Lung (tissue), 12 donors: ENCODE results near the gene CATSPER1. TPM values are rescaled to one million over a fixed set of nuclear protein-coding genes. Genes with fewer than 3 reads are reported as not detected.

Source experiments
- ATAC-seq: fragments of 200-7000 bp; cut with Tn5 transposase; one replicate; pipeline ENCODE4 v1.9.1; 2020; ENCODE audit warnings: moderate number of reproducible peaks; ENCODE audit not compliant: insufficient read depth, low FRiP score
- DNase-seq, 3 donors: peaks; one replicate each; pipeline ENCODE4 v3.0.0-alpha.2; 2013 to 2017
- H3K27ac ChIP-seq, 2 donors: one replicate each; pipeline ENCODE4 v1.5.1; 2013; ENCODE audit warnings: mild to moderate bottlenecking in 2 of 2, moderate library complexity in 2 of 2, control low read depth in 1 of 2, inconsistent platforms in 1 of 2, low read depth in 1 of 2, low read length in 1 of 2
- H3K27me3 ChIP-seq, 3 donors: one replicate each; pipeline ENCODE4 v1.5.1; 2013; ENCODE audit warnings: low read length in 2 of 3; ENCODE audit not compliant: control insufficient read depth in 3 of 3, insufficient read depth in 3 of 3
- H3K36me3 ChIP-seq, 4 donors: one replicate each; pipeline ENCODE4 v1.5.1; 2013; ENCODE audit warnings: low read length in 4 of 4, mild to moderate bottlenecking in 1 of 4, moderate library complexity in 1 of 4; ENCODE audit not compliant: control insufficient read depth in 4 of 4, insufficient read depth in 4 of 4
- H3K4me1 ChIP-seq, 5 donors: one replicate each; pipeline ENCODE4 v1.5.1; 2013; ENCODE audit warnings: low read length in 5 of 5, mild to moderate bottlenecking in 2 of 5, moderate library complexity in 1 of 5; ENCODE audit not compliant: control insufficient read depth in 5 of 5, insufficient read depth in 5 of 5
- H3K4me3 ChIP-seq: one replicate; pipeline ENCODE4 v1.5.1; 2013; ENCODE audit warnings: mild to moderate bottlenecking, control low read depth, moderate library complexity
- H3K9ac ChIP-seq, 2 donors: one replicate each; pipeline ENCODE4 v1.5.1; 2013; ENCODE audit warnings: low read length in 2 of 2, control low read depth in 1 of 2; ENCODE audit not compliant: insufficient read depth in 1 of 2
- H3K9me3 ChIP-seq, 4 donors: one replicate each; pipeline ENCODE4 v1.5.1; 2013; ENCODE audit warnings: low read length in 3 of 4, mild to moderate bottlenecking in 1 of 4, moderate library complexity in 1 of 4; ENCODE audit not compliant: control insufficient read depth in 4 of 4, insufficient read depth in 3 of 4
- CTCF ChIP-seq: IDR thresholded peaks from 2 replicates; pipeline ENCODE4 v1.5.1; 2012; ENCODE audit warnings: mild to moderate bottlenecking; ENCODE audit errors: control extremely low read depth, extremely low read depth
- WGBS, 2 donors: extraction: QIAGEN DNeasy Blood & Tissue Kit; methylation state at CpG; one replicate each; pipeline ENCODE4 v1.1.7; 2013; 5-methylcytosine and 5-hydroxymethylcytosine counted together
- polyA plus RNA-seq, 2 donors: library from polyadenylated mRNA; stranded (reverse); fragments of 200-250 nt; gene quantifications; one replicate each; pipeline ENCODE4 v1.2.1, GENCODE V29; 2013
- total RNA-seq, 2 donors: library from RNA; depleted of rRNA in 1 of 2; stranded (reverse); fragments of >200 nt in 1 of 2; gene quantifications; one replicate each; pipeline ENCODE4 v1.2.1, GENCODE V29; 2014 to 2021
- donor health status: control.
- donor health status: control.
- donor health status: Bipolar disorder and iron deficiency.
- donor health status: healthy.
- donor health status: DM: yes; HTN: yes; CAD: no.

The CATSPER1 gene
- total and polyA plus RNA-seq, 4 donors, result 2.9 to 3.3 (median 3.1) TPM; not detected in 1

DNA sequence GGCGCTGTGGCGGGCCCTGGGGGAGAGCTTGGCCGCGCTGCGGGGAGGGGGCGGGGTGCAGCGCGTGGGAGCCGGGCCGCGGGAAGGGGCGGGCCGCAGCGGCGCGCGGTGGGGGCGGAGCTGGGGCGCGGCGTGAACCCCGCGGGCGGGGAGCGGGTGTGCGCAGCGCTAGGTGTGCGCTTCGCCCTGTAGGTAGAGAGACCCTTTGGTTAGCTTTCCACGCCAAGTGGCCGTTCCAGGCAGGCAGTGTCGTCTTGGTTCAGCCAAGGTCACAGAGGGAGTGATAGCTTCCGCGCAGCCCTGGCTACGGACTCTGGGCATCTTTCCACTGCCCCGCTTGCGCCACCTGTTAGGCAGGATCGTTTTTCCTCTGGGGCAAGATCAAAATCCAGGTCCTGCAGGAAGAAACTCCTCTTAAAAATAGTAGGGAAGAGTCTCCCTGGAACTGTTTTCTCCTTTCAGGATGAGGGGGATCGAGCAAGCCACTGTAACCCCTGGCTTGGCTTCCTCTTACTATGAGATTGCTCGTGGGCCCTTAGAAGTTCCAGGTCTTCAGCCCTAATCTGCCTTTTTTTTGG, 23.5 kb downstream of the CATSPER1 start:
- Histone ChIP-seq H3K9me3 (no peaks in the 10 kb centered on the region), H3K4me1 (peaks cover 0 to 13% (median 5%) of the 10 kb centered on the region in 5 donors), H3K4me3 (peak overlapping the region; percentile 64), H3K27ac (peak overlapping the region; percentile 93 to 95), H3K9ac (peak overlapping the region in 1 of 2 donors; percentile 79), H3K36me3 (peaks cover 16 to 36% (median 35%) of the 10 kb centered on the region in 4 donors), H3K27me3 (no peaks in the 10 kb centered on the region)
- ATAC-seq (peak; percentile 86), DNase-seq (peak; percentile 42 to 67 (median 47))
- WGBS, 2 donors, result 0 to 1% methylated on average over 16 to 40 of the region's 40 CpGs
- TF ChIP-seq CTCF, result no peak

- H3K9me3 ChIP-seq, result no peaks in the 10 kb centered on the region
- DNase-seq, result peak; percentile 95 to 99 (median 98)
- H3K27me3 ChIP-seq, result no peaks in the 10 kb centered on the region
- peak within 1 kb of the TSS; percentile 49 to 79 for H3K9ac ChIP-seq
- H3K36me3 ChIP-seq, result peaks cover 21 to 43% (median 40%) of the 10 kb centered on the region in 4 donors
- WGBS, 2 donors, result 1% methylated on average over 53 to 55 of the region's 55 CpGs
- peak within 1 kb of the TSS; percentile 86 for H3K4me3 ChIP-seq
- TF ChIP-seq CTCF, result no peak
- peak; percentile 92 for ATAC-seq
- H3K4me1 ChIP-seq, result peaks cover 0 to 13% (median 5%) of the 10 kb centered on the region in 5 donors
- H3K27ac ChIP-seq, result peak within 1 kb of the TSS; percentile 93 to 95
Observed at GRCh38 chr11:66001942-66002647, 24.2 kb downstream of the CATSPER1 start, which contains the start of the genes BANF1 and EIF1AD. TSS of gene BANF1 (plus strand) at chr11:66002503. CDS start at chr11:66003251, 748 bp downstream. TSS of gene EIF1AD (minus strand) at chr11:66002157. CDS start at chr11:66000389, 1,768 bp downstream.

DNA sequence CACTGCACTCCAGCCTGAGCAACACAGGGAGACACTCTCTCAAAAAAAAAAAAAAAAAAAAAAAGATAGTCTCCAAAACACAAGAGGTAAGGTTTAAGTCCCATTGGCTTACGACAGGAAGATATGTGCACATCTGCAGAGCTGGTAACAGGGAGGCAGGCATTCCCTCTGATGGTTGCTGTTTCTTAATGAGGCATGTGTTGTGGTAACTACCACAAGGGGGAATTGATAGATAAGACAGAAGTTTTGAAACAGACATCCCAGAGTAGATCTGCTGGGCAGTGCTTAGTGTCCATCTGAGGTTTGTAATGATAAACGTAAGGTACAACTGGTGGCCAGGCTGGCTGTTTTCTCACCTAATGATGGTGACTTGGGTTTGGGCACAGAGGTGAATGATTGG, 29.0 kb downstream of the CATSPER1 start:
- DNase-seq (no peak), ATAC-seq (no peak)
- H3K9ac ChIP-seq, result no peak overlapping the region
- H3K4me1 ChIP-seq, result peaks cover 0 to 5% (median 0%) of the 10 kb centered on the region in 5 donors
- WGBS, 2 donors, result 81 to 86% methylated on average over 2 of the region's 2 CpGs
- no peak for TF ChIP-seq CTCF
- no peak overlapping the region for H3K27ac ChIP-seq
- H3K36me3 ChIP-seq, result peaks cover 21 to 31% (median 24%) of the 10 kb centered on the region in 4 donors
- no peak overlapping the region for H3K4me3 ChIP-seq
- H3K27me3 ChIP-seq, result no peaks in the 10 kb centered on the region
- H3K9me3 ChIP-seq, result no peaks in the 10 kb centered on the region
